Endothelial cell (in vitro differentiated cells): Measurements from ENCODE around the gene RTRAF. TPM values are rescaled to one million over a fixed set of nuclear protein-coding genes. Genes with fewer than 3 reads are reported as not detected.

Experiments used
- DNase-seq: peaks from one replicate; pipeline ENCODE4 v3.0.0; 2021; ENCODE audit warnings: low spot score
- H3K27ac Mint-ChIP-seq: one replicate; pipeline ENCODE4 v1.8.0; 2021; ENCODE audit warnings: mixed read lengths, inconsistent platforms; ENCODE audit not compliant: unreplicated experiment
- H3K27me3 Mint-ChIP-seq: one replicate; pipeline ENCODE4 v1.8.0; 2021; ENCODE audit warnings: mild to moderate bottlenecking, moderate library complexity, mixed read lengths, inconsistent platforms; ENCODE audit not compliant: unreplicated experiment
- H3K36me3 Mint-ChIP-seq: one replicate; pipeline ENCODE4 v1.8.0; 2021; ENCODE audit warnings: mild to moderate bottlenecking, low read depth, mixed read lengths, inconsistent platforms; ENCODE audit not compliant: unreplicated experiment
- H3K4me1 Mint-ChIP-seq: one replicate; pipeline ENCODE4 v1.8.0; 2021; ENCODE audit warnings: mild to moderate bottlenecking, mixed read lengths, inconsistent platforms; ENCODE audit not compliant: unreplicated experiment
- H3K4me3 Mint-ChIP-seq: one replicate; pipeline ENCODE4 v1.8.0; 2021; ENCODE audit warnings: mild to moderate bottlenecking, mixed read lengths, inconsistent platforms; ENCODE audit not compliant: unreplicated experiment
- H3K9me3 Mint-ChIP-seq: one replicate; pipeline ENCODE4 v1.8.0; 2021; ENCODE audit warnings: mixed read lengths, inconsistent platforms; ENCODE audit not compliant: unreplicated experiment
- total RNA-seq: library from RNA; stranded (reverse); fragmentation: NEBNext Ultra II Directional; extraction: Animal tissue kit (Norgen Biotek cat#: 25700); gene quantifications from one replicate; pipeline ENCODE4 v1.2.1, GENCODE V29; 2021; ENCODE audit not compliant: unreplicated experiment
- TF ChIP-seq, protein P1 (sequence below): fragments of 200-600 bp; sonication (generic); IDR thresholded peaks from one replicate; pipeline ENCODE4 v1.5.0; 2021; ENCODE audit warnings: antibody characterized with exemption; ENCODE audit not compliant: unreplicated experiment

Gene RTRAF
- total RNA-seq, 1 donor from 2014 or later, result 260 TPM

DNA sequence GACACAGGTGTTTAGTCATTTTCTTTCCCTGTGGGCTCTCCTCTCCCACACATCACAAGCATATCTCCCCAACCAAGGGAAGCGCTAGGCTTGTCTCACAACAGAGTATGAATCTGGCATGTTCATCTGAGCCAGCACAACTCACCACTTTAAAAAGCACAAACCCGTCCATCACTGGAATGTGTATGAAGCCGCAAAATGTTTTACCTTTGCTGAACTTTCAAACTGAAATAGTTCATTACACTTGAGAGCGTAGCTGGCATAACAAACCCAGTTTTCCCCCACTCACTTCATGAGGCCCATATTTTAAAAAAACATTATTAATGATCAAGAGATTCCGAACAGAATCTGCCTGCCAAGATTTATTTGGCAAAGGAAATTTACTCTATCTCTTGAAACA, 63.7 kb downstream of the RTRAF start:
- Mint-ChIP-seq H3K9me3 (no peaks in the 10 kb centered on the region), H3K4me3 (no peak overlapping the region), H3K27me3 (no peaks in the 10 kb centered on the region), H3K27ac (no peak overlapping the region), H3K4me1 (peaks cover 20% of the 10 kb centered on the region), H3K36me3 (peaks cover 18% of the 10 kb centered on the region)
- no peak for DNase-seq
- TF ChIP-seq, protein P1, sequence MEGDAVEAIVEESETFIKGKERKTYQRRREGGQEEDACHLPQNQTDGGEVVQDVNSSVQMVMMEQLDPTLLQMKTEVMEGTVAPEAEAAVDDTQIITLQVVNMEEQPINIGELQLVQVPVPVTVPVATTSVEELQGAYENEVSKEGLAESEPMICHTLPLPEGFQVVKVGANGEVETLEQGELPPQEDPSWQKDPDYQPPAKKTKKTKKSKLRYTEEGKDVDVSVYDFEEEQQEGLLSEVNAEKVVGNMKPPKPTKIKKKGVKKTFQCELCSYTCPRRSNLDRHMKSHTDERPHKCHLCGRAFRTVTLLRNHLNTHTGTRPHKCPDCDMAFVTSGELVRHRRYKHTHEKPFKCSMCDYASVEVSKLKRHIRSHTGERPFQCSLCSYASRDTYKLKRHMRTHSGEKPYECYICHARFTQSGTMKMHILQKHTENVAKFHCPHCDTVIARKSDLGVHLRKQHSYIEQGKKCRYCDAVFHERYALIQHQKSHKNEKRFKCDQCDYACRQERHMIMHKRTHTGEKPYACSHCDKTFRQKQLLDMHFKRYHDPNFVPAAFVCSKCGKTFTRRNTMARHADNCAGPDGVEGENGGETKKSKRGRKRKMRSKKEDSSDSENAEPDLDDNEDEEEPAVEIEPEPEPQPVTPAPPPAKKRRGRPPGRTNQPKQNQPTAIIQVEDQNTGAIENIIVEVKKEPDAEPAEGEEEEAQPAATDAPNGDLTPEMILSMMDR, result no peak

DNA sequence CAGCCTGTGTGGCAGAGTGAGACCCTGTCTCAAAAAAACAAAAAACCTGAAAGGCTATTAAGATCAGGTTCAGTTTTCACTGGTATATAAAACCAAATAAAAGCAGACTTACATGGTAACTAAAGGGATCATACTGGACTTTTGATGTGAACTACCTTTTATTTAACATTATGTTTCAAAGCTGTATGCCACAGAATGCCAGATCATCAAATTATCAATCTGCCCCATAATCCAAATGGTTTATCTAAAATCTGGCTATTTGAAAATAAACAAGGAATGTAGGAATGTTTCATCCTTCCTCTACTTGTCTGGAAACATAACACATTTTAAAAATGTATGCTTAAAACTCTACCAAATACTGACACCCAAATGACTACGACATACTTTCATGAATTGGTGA, 65.3 kb downstream of the RTRAF start:
- no peaks in the 10 kb centered on the region for H3K9me3 Mint-ChIP-seq
- no peak overlapping the region for H3K4me3 Mint-ChIP-seq
- DNase-seq, result no peak
- peaks cover 20% of the 10 kb centered on the region for H3K4me1 Mint-ChIP-seq
- H3K27ac Mint-ChIP-seq, result no peak overlapping the region
- no peaks in the 10 kb centered on the region for H3K27me3 Mint-ChIP-seq
- TF ChIP-seq, protein P1, result no peak
- peaks cover 18% of the 10 kb centered on the region for H3K36me3 Mint-ChIP-seq

DNA sequence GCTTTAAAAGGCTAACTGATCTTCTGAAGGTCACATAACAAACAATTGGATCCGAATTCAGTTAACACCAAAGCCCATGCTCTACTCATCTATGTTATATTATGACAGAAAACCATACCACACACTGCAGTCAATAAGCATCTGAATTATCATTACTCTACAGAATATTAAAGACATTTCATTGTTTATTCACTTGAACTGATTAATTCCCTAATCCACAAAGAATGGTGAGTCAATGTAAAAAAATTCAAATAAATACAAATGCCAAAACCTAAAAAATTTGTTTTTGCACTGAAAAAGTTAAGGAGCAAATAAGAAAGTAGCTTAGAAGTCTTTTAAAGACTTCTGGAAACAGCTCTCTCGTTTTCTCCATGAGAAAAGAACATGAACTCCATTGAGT, 65.8 kb downstream of the RTRAF start:
- Mint-ChIP-seq H3K4me3 (no peak overlapping the region), H3K27me3 (no peaks in the 10 kb centered on the region), H3K4me1 (peaks cover 19% of the 10 kb centered on the region), H3K9me3 (no peaks in the 10 kb centered on the region), H3K27ac (no peak overlapping the region), H3K36me3 (peaks cover 18% of the 10 kb centered on the region)
- TF ChIP-seq, protein P1, result no peak
- no peak for DNase-seq

DNA sequence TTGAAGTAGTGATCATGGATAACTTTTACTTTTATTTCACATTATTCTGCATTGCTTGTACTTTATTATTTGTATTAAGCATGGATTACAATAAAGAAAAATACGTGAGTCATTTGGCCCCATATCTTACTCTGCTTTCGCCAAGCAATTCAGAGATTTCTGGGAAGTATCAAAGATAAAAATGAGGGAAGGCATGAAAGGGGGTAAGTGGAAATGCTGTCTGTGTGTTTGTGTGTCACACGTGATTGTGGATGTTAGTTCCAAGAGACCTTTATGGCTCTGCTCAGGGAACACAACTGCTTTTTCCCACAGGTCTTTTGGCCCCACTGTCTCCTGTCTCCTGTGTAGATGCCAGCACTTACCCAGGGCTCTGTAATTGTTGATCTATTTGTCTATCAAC, 69.0 kb downstream of the RTRAF start:
- Mint-ChIP-seq H3K27me3 (no peaks in the 10 kb centered on the region), H3K9me3 (no peaks in the 10 kb centered on the region), H3K36me3 (peaks cover 7% of the 10 kb centered on the region), H3K4me1 (peaks cover 19% of the 10 kb centered on the region), H3K27ac (no peak overlapping the region), H3K4me3 (no peak overlapping the region)
- no peak for DNase-seq
- TF ChIP-seq, protein P1, result no peak

DNA sequence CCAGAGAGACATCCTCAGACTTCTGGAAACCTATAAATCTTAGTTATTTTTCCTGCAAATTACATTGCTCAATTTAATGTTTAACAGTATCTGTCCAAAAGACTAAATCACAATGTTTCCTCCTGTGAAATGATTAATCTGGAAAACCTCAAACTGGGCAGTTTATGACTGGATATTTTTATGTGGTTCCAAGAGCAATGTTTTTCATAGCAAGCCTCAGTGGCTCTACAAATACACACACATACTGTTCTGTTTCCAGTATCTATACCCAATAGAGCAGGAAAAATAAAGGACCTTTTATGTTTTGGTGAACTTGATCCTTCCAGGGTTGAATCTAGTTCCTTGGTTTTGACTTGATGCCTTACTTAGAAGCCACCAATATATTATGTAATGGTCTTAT, 70.3 kb downstream of the RTRAF start:
- H3K9me3 Mint-ChIP-seq, result no peaks in the 10 kb centered on the region
- peaks cover 19% of the 10 kb centered on the region for H3K4me1 Mint-ChIP-seq
- no peaks in the 10 kb centered on the region for H3K36me3 Mint-ChIP-seq
- H3K27ac Mint-ChIP-seq, result no peak overlapping the region
- no peaks in the 10 kb centered on the region for H3K27me3 Mint-ChIP-seq
- DNase-seq, result no peak
- no peak overlapping the region for H3K4me3 Mint-ChIP-seq
- TF ChIP-seq, protein P1, result no peak
